Activated T-helper 2 cell treated with anti-CD3 and anti-CD28 coated beads, Interferon-gamma antibody, Interleukin-2, Interleukin-4, amounts not matched to agents 10 μg/mL and 5 μg/mL and 100 μg/mL, durations not matched to agents 14 hours and 24 hours and 36 hours (primary cell): ENCODE data around the gene SMAP1. TPM values are rescaled to one million over a fixed set of nuclear protein-coding genes. Genes with fewer than 3 reads are reported as not detected.
A peak's percentile ranks its signal among the peaks of the same experiment; 100 is the strongest.

ENCODE experiments used
- DNase-seq: peaks from one replicate; pipeline ENCODE4 v3.0.0; 2021; ENCODE audit warnings: low spot score
- H3K27ac Mint-ChIP-seq: one replicate; pipeline ENCODE4 v1.8.0; 2021; ENCODE audit warnings: mixed read lengths
- H3K27me3 Mint-ChIP-seq: one replicate; pipeline ENCODE4 v1.8.0; 2021; ENCODE audit warnings: low read depth, mixed read lengths
- H3K36me3 Mint-ChIP-seq: one replicate; pipeline ENCODE4 v1.8.0; 2021; ENCODE audit warnings: low read depth, mixed read lengths
- H3K4me1 Mint-ChIP-seq: one replicate; pipeline ENCODE4 v1.8.0; 2021; ENCODE audit warnings: low read depth, mixed read lengths
- H3K4me3 Mint-ChIP-seq: one replicate; pipeline ENCODE4 v1.8.0; 2021; ENCODE audit warnings: low read depth, mild to moderate bottlenecking, moderate library complexity, mixed read lengths
- H3K9me3 Mint-ChIP-seq: one replicate; pipeline ENCODE4 v1.8.0; 2021; ENCODE audit warnings: mixed read lengths
- intact Hi-C: fragments of 100-400 bp; cut with micrococcal nuclease; formaldehyde crosslinking; loops from one replicate; pipeline ENCODE4 v1.15.1; 2023
- total RNA-seq: library from RNA; stranded (reverse); gene quantifications from 2 replicates; pipeline ENCODE4 v1.2.3, GENCODE V29; 2022

The SMAP1 gene
- total RNA-seq, 1 donor from 2014 or later = 26.0 TPM

DNA sequence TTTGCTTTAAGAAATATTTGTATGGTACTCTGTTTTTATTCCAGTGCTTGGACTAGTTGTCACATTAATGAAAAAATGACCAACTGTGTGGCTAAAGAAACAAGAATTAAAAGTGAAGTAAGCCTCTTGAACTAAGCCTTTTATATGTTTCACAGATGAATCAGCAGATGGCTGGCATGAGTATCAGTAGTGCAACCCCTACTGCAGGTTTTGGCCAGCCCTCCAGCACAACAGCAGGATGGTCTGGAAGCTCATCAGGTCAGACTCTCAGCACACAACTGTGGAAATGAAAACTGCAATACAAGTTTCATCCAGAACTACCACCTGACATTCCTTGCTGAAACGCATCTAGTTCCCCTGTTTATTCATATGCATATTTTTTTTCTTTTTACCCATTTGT, 192.4 kb downstream of the SMAP1 start:
- H3K9me3 Mint-ChIP-seq = no peaks in the 10 kb centered on the region
- no peak overlapping the region for H3K27ac Mint-ChIP-seq
- H3K4me1 Mint-ChIP-seq = no peaks in the 10 kb centered on the region
- intact Hi-C loops = no loop called here
- H3K4me3 Mint-ChIP-seq = no peak overlapping the region
- H3K36me3 Mint-ChIP-seq = peaks cover 17% of the 10 kb centered on the region
- no peak for DNase-seq
- no peaks in the 10 kb centered on the region for H3K27me3 Mint-ChIP-seq

DNA sequence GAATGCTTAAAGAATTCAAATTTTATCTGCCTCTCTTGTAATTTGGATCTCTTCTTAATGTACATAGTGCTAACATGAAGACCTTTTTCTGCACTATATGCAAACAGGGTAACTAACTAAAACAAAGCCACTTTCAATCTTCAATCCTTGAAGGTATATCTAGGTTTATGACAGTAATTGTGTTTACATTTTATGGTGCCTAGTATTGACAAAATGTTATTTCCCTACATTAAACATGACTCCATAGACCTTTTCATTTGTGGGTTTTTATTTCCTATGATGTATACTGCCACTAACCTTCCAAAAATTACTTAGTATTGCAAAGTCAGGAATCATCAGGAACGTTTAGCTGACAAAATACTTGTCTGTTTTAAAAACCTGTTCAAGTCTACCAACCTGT, 193.2 kb downstream of the SMAP1 start:
- Mint-ChIP-seq H3K36me3 (peaks cover 17% of the 10 kb centered on the region), H3K27ac (no peak overlapping the region), H3K4me3 (no peak overlapping the region), H3K27me3 (no peaks in the 10 kb centered on the region), H3K4me1 (no peaks in the 10 kb centered on the region), H3K9me3 (no peaks in the 10 kb centered on the region)
- no peak for DNase-seq
- intact Hi-C loops = no loop called here

DNA sequence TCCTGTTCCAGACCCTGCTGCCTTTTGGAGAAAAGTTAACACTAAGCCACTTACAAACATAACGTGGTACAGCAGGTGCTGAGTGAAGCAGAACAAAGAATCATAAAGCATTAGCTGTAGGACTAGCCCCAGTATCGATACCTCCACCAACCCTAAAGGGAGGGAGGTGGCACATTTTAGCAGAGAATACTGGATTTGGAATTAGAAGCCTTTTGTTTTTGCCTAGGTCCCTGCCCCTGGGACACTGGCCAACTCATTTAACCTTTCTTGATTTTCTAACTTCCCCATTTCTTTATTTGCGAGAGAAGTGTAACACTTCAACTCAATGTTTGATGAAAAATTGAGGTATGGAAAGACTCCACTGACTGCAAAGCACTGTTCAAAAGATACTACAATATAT, 195.7 kb downstream of the SMAP1 start:
- H3K36me3 Mint-ChIP-seq = peaks cover 17% of the 10 kb centered on the region
- DNase-seq = no peak
- no peak overlapping the region for H3K27ac Mint-ChIP-seq
- H3K27me3 Mint-ChIP-seq = peaks cover 7% of the 10 kb centered on the region
- intact Hi-C loops = no loop called here
- no peaks in the 10 kb centered on the region for H3K9me3 Mint-ChIP-seq
- H3K4me3 Mint-ChIP-seq = no peak overlapping the region
- H3K4me1 Mint-ChIP-seq = no peaks in the 10 kb centered on the region

DNA sequence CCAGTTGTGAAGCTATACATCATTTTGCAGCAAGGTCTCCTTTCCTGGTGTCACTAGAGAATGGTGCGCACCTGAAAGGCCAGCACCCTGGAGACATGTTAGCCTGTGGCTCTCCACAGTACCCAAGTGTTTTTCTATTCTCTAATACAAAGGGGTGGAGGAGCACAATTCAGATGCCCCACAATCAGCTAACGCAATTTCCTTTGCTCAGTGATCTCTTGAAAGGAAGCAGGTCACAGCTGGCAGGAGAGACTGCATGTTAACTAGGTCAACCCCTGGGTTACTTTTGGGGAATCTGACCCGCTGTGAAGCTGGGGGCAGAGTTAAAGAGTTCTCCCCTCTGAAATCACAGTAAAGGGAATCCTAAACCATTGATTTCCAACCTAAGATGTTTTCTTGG, 196.7 kb downstream of the SMAP1 start:
- intact Hi-C loops = no loop called here
- DNase-seq = no peak
- peaks cover 9% of the 10 kb centered on the region for H3K36me3 Mint-ChIP-seq
- H3K4me3 Mint-ChIP-seq = no peak overlapping the region
- no peaks in the 10 kb centered on the region for H3K4me1 Mint-ChIP-seq
- no peaks in the 10 kb centered on the region for H3K9me3 Mint-ChIP-seq
- peaks cover 8% of the 10 kb centered on the region for H3K27me3 Mint-ChIP-seq
- H3K27ac Mint-ChIP-seq = no peak overlapping the region

DNA sequence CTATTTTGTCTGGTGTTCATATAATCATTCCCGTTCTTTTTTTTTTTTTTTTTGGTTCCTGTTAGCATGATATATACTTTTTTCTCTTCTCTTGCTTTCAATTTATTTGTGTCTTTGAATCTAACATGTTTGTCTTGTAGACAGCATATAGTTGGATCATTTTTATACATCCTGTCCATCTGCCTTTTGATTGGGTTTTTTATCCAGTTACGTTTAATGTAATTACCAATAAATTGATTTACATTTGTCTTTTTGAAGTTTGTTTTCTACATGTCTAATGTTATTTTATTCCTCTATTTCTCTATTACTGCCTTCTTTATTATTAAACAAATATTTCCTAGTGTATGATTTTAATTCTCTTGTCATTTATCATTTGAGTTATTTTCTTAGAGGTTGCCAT, 204.8 kb downstream of the SMAP1 start:
- H3K4me1 Mint-ChIP-seq = no peaks in the 10 kb centered on the region
- DNase-seq = no peak
- peaks cover 9% of the 10 kb centered on the region for H3K27me3 Mint-ChIP-seq
- H3K36me3 Mint-ChIP-seq = no peaks in the 10 kb centered on the region
- no peak overlapping the region for H3K27ac Mint-ChIP-seq
- intact Hi-C loops = no loop called here
- H3K4me3 Mint-ChIP-seq = no peak overlapping the region
- peaks cover 31% of the 10 kb centered on the region for H3K9me3 Mint-ChIP-seq

DNA sequence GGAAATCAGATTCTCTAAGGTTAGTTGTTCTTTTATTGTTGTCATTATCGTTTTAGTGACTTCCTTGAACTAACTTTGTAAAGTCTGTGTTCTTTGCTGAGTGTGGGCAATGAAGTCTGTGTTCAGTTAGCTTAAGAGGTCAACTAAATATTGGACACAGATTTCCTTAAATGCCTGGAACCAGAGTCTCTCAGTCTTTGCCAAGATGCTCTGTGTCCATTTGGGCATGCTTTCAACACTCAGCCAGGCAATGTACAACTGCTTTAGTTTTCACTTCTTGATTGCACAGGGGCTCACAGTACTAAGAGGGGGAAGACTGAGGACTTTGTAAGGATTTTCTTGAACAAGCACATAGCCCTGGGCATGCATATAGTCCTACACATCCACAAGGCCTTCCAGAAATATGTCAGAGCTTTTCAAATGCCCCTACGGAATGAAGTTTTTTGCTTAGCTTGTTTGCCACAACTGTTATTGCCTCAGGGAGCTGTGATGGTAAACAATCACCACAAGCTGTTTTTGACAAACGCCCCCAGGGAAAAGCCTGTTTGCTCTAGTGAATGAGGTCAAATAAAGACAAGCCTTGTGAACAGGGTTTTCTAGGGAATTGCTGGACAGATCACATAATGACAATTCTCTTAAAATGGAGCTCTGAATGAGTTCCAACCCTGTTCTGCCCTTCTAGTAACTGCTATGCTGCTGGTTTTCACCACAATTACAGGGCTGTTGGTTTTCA, 206.7 kb downstream of the SMAP1 start:
- Mint-ChIP-seq H3K36me3 (no peaks in the 10 kb centered on the region), H3K4me1 (no peaks in the 10 kb centered on the region), H3K27ac (no peak overlapping the region), H3K27me3 (peaks cover 5% of the 10 kb centered on the region), H3K9me3 (peaks cover 31% of the 10 kb centered on the region), H3K4me3 (no peak overlapping the region)
- DNase-seq = no peak
- intact Hi-C loops = no loop called here

DNA sequence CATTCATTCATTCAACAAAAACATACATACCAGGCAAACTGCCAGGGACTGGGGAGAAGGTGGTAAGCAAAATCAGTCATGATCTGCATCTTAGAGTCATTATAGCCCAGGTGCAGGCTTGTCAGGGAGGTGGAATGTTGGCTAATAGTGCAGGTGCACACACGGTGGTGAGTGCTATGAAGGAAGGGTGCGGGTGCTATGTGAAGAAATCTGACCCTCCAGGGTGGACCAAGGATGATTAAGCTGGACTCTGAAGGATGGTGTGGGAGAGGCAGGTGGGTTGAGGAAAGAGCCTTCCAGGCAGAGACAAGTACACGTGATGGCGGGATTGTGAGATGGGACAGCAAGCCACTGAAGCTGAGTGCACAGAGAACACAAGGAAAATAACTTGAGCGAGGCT, 211.8 kb downstream of the SMAP1 start:
- DNase-seq = no peak
- H3K4me3 Mint-ChIP-seq = no peak overlapping the region
- H3K27ac Mint-ChIP-seq = no peak overlapping the region
- no peaks in the 10 kb centered on the region for H3K36me3 Mint-ChIP-seq
- peaks cover 7% of the 10 kb centered on the region for H3K27me3 Mint-ChIP-seq
- no peaks in the 10 kb centered on the region for H3K9me3 Mint-ChIP-seq
- intact Hi-C loops = no loop called here
- H3K4me1 Mint-ChIP-seq = no peaks in the 10 kb centered on the region

DNA sequence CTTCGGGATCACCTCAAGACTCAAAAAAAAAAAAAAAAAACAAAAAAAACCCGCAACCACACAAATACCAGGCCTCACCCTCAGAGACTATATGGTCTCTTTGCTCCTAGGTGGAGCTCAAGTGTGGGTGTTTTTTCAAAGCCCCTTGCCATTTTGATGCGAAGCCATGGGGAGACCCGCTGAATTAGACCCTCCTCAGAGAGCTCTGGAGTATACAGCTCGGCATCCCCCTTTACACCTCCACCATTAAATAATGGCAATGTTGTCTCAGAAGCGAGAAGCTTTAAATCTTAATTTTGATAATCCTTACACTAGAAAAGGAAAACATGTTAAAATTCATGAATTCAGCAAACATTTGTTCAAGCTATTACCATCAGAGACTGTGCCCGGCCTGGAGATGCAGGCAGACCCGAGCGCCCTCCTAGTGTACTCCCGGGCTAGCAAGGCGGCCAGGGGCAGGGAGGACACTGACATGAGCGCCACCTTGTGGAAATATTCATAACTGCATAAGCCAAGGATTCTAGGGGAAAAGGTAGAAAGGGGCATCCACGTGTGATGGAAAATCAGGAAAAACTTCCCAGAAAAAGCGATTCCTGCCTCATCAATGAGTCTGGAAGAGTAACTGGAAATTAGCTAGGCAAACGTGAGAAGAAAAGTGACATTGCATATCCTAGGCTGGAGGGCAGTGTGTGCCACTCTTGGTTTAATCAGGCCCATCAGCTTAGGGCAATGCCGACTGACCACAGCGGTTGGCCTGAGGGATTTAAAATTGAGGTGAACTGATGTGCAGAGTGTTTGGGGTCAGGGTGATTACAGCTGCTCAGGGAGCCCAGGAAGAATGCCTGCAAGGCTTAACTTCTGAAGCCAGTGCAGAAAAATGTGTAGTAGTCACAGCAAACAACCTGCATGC, 216.6 kb downstream of the SMAP1 start:
- H3K4me1 Mint-ChIP-seq = no peaks in the 10 kb centered on the region
- H3K9me3 Mint-ChIP-seq = no peaks in the 10 kb centered on the region
- intact Hi-C loops = loop anchor here (1.0 to 5.0 kb wide), 3 partner anchors 128 to 364 kb away; no protein-coding TSS in a partner anchor
- no peak overlapping the region for H3K4me3 Mint-ChIP-seq
- no peak overlapping the region for H3K27ac Mint-ChIP-seq
- peaks cover 5% of the 10 kb centered on the region for H3K27me3 Mint-ChIP-seq
- peak; percentile 29 for DNase-seq
- H3K36me3 Mint-ChIP-seq = no peaks in the 10 kb centered on the region

DNA sequence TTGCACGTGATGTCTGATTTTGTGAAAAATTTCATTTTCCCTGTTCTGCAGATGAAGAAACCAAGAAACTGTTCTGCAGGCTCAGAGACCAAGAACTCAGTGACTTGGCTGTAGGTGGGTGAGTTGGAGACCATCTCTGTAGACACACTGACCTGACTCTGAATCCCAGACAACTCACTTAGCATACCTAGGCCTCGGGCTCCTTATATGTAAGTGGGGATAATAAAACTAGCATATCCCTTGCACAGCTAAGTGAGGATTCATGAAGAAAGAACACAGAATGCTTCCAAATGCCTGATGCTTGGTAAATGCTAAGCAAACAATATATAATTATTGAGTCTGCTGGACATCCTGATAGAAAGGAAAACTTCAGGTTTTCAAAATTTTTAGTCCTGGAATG, 218.4 kb downstream of the SMAP1 start:
- Mint-ChIP-seq H3K4me3 (no peak overlapping the region), H3K36me3 (no peaks in the 10 kb centered on the region), H3K27me3 (peaks cover 3% of the 10 kb centered on the region), H3K27ac (no peak overlapping the region), H3K4me1 (no peaks in the 10 kb centered on the region), H3K9me3 (no peaks in the 10 kb centered on the region)
- intact Hi-C loops = no loop called here
- no peak for DNase-seq

DNA sequence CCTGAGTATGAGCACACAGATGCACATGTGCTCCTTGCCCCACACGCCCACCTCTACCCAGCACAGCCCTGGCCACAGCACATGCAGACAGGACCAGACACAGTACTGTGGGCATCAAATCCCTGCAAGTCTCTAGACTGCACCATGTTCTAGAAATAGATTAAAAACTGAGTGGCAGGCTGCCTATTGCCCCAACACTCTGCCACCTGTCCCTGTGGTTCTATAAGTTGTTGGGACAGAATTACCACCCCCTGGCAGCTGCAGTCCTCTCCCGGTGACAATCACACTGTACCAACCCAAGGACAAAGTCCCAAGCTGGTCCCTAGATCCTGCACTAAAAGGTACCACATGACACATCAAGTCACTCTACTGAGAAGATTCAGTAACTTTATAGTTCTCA, 219.0 kb downstream of the SMAP1 start:
- H3K9me3 Mint-ChIP-seq = no peaks in the 10 kb centered on the region
- peaks cover 3% of the 10 kb centered on the region for H3K27me3 Mint-ChIP-seq
- no peaks in the 10 kb centered on the region for H3K36me3 Mint-ChIP-seq
- intact Hi-C loops = no loop called here
- no peak overlapping the region for H3K4me3 Mint-ChIP-seq
- H3K27ac Mint-ChIP-seq = no peak overlapping the region
- H3K4me1 Mint-ChIP-seq = no peaks in the 10 kb centered on the region
- no peak for DNase-seq

DNA sequence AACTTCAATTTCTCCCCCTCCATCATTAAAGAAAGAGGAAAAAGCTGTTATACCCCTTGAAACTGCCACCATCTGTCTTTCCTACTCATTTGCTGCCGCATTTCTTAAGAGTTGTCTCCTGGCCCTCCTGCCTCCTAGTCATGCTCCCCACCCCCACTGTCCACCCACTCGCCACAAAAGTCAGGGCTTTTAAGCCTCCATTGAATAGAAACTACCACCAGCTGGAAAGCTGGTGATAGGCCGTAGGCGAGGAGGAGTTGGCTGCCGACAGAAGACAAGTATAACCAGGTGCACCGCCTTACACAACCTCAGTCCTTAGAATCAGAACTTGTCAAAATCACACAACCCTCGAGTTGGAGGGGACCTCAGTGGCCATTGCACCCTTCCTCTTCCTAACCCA, 221.6 kb downstream of the SMAP1 start:
- Mint-ChIP-seq H3K4me1 (no peaks in the 10 kb centered on the region), H3K27ac (no peak overlapping the region), H3K36me3 (no peaks in the 10 kb centered on the region), H3K27me3 (peaks cover 5% of the 10 kb centered on the region), H3K9me3 (no peaks in the 10 kb centered on the region), H3K4me3 (no peak overlapping the region)
- no peak for DNase-seq
- intact Hi-C loops = no loop called here

DNA sequence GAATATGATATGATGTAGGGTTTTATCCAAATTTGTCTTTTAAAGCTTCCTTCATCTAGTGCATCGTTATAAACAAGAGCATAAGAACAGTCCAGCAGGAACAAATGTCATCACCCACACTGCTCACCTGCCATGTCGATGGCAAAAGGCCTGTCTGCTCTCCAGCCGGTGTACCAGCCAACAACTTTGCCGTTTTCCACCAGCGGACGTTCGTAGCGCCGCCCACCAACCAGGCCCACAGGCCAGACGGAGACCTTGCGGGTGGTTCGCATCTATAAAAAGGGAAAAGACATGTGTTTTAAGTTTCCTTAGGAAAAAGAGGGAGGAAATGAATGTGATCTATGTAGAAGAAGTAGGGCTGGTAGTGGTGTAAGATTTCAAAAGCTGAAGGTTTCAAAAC, 226.3 kb downstream of the SMAP1 start:
- Mint-ChIP-seq H3K27me3 (peaks cover 4% of the 10 kb centered on the region), H3K9me3 (no peaks in the 10 kb centered on the region), H3K4me1 (no peaks in the 10 kb centered on the region), H3K4me3 (no peak overlapping the region), H3K27ac (no peak overlapping the region), H3K36me3 (no peaks in the 10 kb centered on the region)
- intact Hi-C loops = no loop called here
- no peak for DNase-seq

DNA sequence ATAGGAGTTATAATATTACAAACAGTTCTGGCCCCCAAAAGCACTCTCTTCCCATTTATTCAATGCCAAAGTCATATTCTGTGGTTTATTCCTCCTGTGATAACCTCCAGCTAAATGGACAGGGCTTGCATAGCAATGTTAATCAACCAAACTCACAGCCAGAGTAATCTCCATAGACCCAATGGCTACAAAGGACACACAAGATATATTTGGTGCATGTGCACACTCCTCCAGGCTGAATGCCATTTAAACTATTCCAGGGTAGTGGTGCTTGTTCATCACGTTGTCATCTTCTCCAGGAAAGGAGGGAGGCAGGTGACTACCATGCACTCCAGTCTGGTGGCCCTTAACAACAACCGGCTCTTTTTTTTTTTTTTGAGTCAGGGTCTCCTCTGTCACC, 232.4 kb downstream of the SMAP1 start:
- peaks cover 6% of the 10 kb centered on the region for H3K27me3 Mint-ChIP-seq
- H3K36me3 Mint-ChIP-seq = no peaks in the 10 kb centered on the region
- H3K9me3 Mint-ChIP-seq = no peaks in the 10 kb centered on the region
- intact Hi-C loops = no loop called here
- no peaks in the 10 kb centered on the region for H3K4me1 Mint-ChIP-seq
- no peak overlapping the region for H3K27ac Mint-ChIP-seq
- no peak for DNase-seq
- no peak overlapping the region for H3K4me3 Mint-ChIP-seq
